Esophagus muscularis mucosa (tissue), 3 donors: Measurements from ENCODE around the gene TIPRL.

Experiments used
- CTCF ChIP-seq, 3 experiments: fragments of 200-600 bp in 2 of 3; fragments of 450-650 bp in 1 of 3; sonication (generic) in 2 of 3; IDR thresholded peaks; one replicate each; pipeline ENCODE4 v1.5.1; 2017 to 2019; ENCODE audit warnings: antibody characterized with exemption in 3 of 3, mild to moderate bottlenecking in 2 of 3, moderate library complexity in 1 of 3
- POLR2A ChIP-seq: fragments of 450-650 bp; IDR thresholded peaks from one replicate; pipeline ENCODE4 v1.6.1; 2017; ENCODE audit warnings: antibody characterized with exemption, moderate library complexity, mild to moderate bottlenecking, low read depth
- POLR2AphosphoS5 ChIP-seq, 2 donors: sonication (generic); formaldehyde crosslinking; IDR thresholded peaks; one replicate each; pipeline ENCODE4 v1.6.1; 2017; ENCODE audit warnings: antibody characterized with exemption in 2 of 2

GRCh38 chr1:168223261-168223660 lies 44.5 kb downstream of the TIPRL start:
- TF ChIP-seq POLR2AphosphoS5 (IDR thresholded peaks at IDR 0.05), result no peak
- TF ChIP-seq POLR2A, result no peak
- TF ChIP-seq CTCF (IDR thresholded peaks at IDR 0.05), result no peak
